AG10803 (cell line): ENCODE measurements around the gene CLEC16A.

ENCODE experiments used
- DNase-seq: peaks from one replicate; pipeline ENCODE4 v3.0.0; 2010; ENCODE audit warnings: low read depth
- H3K4me3 ChIP-seq: 2 replicates; pipeline ENCODE4 v1.5.1; 2011; ENCODE audit warnings: mild to moderate bottlenecking, low read length, control low read depth
- TF ChIP-seq, protein P1 (sequence below): conservative IDR thresholded peaks from 2 replicates; pipeline ENCODE4 v1.5.1; 2011; ENCODE audit warnings: mild to moderate bottlenecking, low read length, control low read depth, inconsistent platforms

The CLEC16A gene

GRCh38 chr16:10950393-10950792 lies 6.0 kb downstream of the CLEC16A start:
- TF ChIP-seq, protein P1, sequence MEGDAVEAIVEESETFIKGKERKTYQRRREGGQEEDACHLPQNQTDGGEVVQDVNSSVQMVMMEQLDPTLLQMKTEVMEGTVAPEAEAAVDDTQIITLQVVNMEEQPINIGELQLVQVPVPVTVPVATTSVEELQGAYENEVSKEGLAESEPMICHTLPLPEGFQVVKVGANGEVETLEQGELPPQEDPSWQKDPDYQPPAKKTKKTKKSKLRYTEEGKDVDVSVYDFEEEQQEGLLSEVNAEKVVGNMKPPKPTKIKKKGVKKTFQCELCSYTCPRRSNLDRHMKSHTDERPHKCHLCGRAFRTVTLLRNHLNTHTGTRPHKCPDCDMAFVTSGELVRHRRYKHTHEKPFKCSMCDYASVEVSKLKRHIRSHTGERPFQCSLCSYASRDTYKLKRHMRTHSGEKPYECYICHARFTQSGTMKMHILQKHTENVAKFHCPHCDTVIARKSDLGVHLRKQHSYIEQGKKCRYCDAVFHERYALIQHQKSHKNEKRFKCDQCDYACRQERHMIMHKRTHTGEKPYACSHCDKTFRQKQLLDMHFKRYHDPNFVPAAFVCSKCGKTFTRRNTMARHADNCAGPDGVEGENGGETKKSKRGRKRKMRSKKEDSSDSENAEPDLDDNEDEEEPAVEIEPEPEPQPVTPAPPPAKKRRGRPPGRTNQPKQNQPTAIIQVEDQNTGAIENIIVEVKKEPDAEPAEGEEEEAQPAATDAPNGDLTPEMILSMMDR = no peak
- DNase-seq = no peak
- H3K4me3 ChIP-seq = no peak overlapping the region

GRCh38 chr16:10951026-10951425 lies 6.7 kb downstream of the CLEC16A start:
- no peak overlapping the region for H3K4me3 ChIP-seq
- TF ChIP-seq, protein P1 = no peak
- DNase-seq = peak; percentile 59

- TF ChIP-seq, protein P1 = no peak
- no peak overlapping the region for H3K4me3 ChIP-seq
- DNase-seq = no peak
Measured at GRCh38 chr16:10954903-10955302, 10.5 kb downstream of the CLEC16A start.

DNA sequence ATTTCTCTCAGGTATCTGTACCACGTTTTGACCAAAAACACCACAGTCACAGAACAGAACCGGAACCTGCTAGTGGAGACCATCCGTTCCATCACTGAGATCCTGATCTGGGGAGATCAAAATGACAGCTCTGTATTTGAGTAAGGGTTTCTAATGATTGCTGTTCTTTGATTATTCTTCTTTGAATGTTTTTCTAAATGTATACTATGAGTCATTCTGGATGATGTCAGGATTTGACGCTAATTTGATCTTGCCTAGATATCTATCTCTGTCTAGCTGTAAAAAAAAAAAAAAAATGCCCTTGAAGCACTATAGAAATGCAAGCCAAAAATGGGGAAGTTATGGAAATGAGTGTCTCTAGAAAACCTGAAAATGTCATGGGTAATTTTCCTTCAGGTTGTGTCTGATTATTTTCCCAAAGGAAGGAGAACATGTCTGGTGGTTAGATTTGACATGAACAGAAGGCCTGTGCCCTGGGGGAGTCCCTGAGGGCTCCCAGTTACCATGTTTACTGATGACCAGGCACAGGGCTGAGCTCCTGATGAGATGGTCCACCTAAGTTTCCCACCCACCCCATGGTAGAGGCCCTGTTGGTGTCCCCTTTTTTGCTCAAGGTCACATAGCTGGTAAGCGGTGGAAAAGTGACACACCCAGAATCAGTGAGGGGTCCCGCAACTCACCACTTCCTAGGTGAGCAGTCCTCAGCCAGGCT lies 13.6 kb downstream of the CLEC16A start:
- TF ChIP-seq, protein P1 = no peak
- no peak overlapping the region for H3K4me3 ChIP-seq
- DNase-seq = no peak

- TF ChIP-seq, protein P1 = no peak
- H3K4me3 ChIP-seq = no peak overlapping the region
- no peak for DNase-seq
Measured at GRCh38 chr16:10959161-10959560, 14.8 kb downstream of the CLEC16A start.

DNA sequence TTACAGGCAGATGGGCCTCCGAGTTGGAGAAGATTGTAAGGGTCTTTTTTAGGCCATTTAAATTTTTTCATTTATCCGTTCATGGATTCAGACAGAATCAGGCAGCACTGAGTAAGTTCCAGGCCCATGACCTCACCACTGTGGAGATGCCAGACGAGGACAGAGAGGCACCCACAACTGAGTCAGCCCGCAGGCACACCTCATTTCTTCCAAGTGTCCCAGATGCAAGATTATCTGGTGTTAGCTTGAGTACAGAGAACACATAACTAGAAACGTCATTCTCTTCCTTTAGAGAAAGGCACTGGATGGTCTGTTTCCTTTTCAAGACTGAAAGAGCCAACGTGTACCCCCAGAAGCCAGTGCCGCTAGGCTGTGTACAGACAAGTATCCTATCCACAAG lies 16.9 kb downstream of the CLEC16A start:
- peak; percentile 85 for DNase-seq
- TF ChIP-seq, protein P1 = no peak

More for the DNA sequence above, 16.9 kb downstream of the CLEC16A start:
- H3K4me3 ChIP-seq = no peak overlapping the region
